HuH-7 (cell line): Measurements from ENCODE around the gene LIF.
"Not testable (repeated sequence)": the region's sequence is repeated elsewhere in the genome, so short reads cannot be mapped to it uniquely, and the experiment has no call there.

Experiments used
- DNase-seq: peaks from one replicate; pipeline ENCODE4 v3.0.0; 2011; ENCODE audit warnings: low spot score

The LIF gene

GRCh38 chr22:30241576-30242371 is 4.8 kb downstream of the LIF start:
- no peak for DNase-seq

GRCh38 chr22:30240541-30241417 is 5.8 kb downstream of the LIF start:
- DNase-seq: no peak

GRCh38 chr22:30239488-30240405 is 6.8 kb downstream of the LIF start:
- no peak for DNase-seq

- DNase-seq: no peak
Observed at GRCh38 chr22:30238661-30239487, 7.7 kb downstream of the LIF start.

- DNase-seq: no peak
Observed at GRCh38 chr22:30238136-30238535, 8.4 kb downstream of the LIF start.

GRCh38 chr22:30236875-30237274 is 9.7 kb downstream of the LIF start:
- no peak for DNase-seq

- no peak for DNase-seq
Observed at GRCh38 chr22:30235687-30236170, 10.8 kb downstream of the LIF start.

GRCh38 chr22:30234786-30235470 is 11.6 kb downstream of the LIF start:
- DNase-seq: no peak

GRCh38 chr22:30234325-30234724 is 12.2 kb downstream of the LIF start:
- not testable (repeated sequence) for DNase-seq

GRCh38 chr22:30233582-30233981 is 13.0 kb downstream of the LIF start:
- no peak for DNase-seq

GRCh38 chr22:30232716-30233218 is 13.8 kb downstream of the LIF start:
- DNase-seq: no peak

GRCh38 chr22:30230787-30231461 is 15.6 kb downstream of the LIF start:
- DNase-seq: no peak

GRCh38 chr22:30230330-30230729 is 16.2 kb downstream of the LIF start:
- DNase-seq: no peak

- DNase-seq: no peak
Observed at GRCh38 chr22:30228509-30229359, 17.8 kb downstream of the LIF start.

GRCh38 chr22:30227438-30228228 is 18.9 kb downstream of the LIF start:
- no peak for DNase-seq

GRCh38 chr22:30226192-30226832 is 20.2 kb downstream of the LIF start:
- no peak for DNase-seq

- no peak for DNase-seq
Observed at GRCh38 chr22:30225220-30225927, 21.2 kb downstream of the LIF start.
